Stimulated activated CD4-positive, alpha-beta T cell treated with anti-CD3 and anti-CD28 coated beads, TNF-alpha, amount 100 ng/mL, for 4 hours (primary cell): ENCODE data around the gene SYNE2.
"Not testable (repeated sequence)": the region's sequence is repeated elsewhere in the genome, so short reads cannot be mapped to it uniquely, and the experiment has no call there.

Experiments used
- DNase-seq, 3 experiments: peaks; one replicate each; pipeline ENCODE4 v3.0.0-alpha.2; 2020; ENCODE audit warnings: low read depth in 3 of 3

The SYNE2 gene

GRCh38 chr14:64193821-64194220, 341.0 kb downstream of the SYNE2 start:
- DNase-seq: no peak

- DNase-seq: no peak
Observed at GRCh38 chr14:64194404-64194803, 341.6 kb downstream of the SYNE2 start.

DNA sequence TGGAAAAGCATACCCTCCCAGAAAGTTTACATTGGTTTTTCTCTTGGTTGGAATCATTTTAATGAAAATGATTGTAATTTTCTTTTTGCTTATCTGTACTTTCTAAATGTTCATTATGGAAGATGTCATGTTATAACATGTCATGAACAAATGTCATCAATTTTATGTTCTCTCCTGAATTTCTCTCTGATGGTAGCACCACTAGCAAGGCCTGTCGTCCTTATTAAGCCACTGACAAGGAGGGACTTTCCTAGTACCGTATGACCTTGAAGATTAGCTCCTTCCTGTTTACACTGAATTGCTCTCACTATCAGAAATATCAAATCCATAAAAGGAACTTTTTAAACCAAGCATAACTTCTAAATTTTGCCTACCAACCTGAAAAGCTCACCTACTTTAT, 342.4 kb downstream of the SYNE2 start:
- no peak for DNase-seq

DNA sequence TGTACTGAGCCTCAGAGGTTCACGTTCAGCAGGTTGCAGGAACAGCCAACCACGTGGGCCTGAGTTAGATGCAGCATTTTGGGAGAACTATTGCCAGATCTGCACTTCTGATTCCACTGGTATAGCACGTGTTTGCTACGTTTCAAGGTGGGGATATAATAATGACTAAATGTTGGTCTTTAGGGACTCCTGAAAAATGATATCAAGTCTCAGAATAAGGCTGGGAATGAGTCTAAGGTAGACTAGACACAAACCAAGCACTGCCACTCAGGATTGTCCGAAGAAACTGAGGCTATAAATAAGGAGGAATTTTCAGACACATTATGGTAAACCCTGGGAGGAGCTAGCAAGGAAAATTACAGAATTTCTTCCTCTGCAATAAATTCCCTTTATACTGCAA, 343.3 kb downstream of the SYNE2 start:
- DNase-seq: no peak

DNA sequence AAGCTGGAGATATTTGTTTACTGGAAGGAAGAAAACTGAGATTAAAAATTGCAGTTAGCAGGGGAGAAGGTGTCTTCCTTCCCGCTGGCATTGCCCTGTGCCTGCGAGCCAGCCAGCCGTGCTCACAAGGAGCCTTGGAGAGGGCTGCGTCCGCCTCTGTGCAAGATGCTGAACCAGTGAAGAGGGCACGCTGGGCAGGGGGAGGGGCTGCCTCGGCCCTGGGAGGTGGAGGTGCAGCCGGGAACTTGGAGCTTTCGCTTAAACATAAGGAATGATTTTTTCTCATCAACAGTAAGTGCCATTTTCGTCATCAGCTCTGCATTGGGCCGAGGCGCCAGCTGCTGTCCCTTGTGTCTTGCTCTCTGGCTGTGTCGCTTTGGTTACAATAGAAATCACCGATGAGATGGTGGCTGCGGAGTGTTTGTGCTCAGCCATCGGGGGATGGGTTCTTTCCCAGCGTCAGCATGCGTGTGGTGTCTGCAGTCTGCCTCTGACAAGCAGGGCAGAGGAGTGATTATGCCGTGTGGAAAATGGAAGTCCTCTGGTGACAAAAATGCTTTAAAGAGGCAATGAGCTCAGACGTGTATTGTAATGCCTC, 344.1 kb downstream of the SYNE2 start:
- DNase-seq: no peak

DNA sequence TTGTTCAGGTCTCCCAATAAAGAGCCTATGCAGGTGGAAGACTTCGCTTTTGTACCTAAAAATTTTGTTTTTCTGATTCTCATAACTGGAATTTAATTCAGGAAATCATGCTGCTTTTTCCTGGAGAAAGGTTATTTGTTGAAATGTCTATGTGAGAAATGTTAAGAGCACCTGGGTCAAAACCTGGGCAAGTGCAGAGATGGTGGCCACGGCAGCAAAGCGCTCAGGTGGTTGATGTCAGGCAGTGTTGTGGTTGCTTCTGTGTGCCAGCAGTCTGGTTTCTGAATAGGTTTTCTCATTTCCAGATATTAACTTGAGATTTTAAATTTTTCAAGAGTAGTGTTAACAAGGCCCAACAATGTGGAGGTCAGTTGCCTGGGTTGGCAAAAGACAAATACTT, 345.2 kb downstream of the SYNE2 start:
- no peak for DNase-seq

DNA sequence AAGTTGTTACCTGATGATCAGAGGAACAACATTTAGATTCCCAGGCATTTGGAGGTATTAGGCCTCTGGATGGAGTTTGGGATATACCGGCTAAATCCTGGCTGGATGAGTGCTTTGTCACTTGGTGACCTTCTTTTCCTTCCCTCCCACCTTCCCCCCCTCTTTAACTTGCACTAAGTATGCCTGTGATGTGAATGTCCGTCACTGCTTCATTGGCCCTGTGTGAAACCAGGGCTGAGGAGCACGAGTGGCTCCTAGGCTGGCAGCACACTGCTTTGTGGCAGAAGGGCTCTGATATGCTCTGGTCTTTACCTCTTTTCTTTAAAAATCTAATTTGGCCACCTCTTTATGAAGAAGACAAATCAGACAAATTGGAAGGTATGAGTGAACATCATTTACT, 345.7 kb downstream of the SYNE2 start:
- no peak for DNase-seq

DNA sequence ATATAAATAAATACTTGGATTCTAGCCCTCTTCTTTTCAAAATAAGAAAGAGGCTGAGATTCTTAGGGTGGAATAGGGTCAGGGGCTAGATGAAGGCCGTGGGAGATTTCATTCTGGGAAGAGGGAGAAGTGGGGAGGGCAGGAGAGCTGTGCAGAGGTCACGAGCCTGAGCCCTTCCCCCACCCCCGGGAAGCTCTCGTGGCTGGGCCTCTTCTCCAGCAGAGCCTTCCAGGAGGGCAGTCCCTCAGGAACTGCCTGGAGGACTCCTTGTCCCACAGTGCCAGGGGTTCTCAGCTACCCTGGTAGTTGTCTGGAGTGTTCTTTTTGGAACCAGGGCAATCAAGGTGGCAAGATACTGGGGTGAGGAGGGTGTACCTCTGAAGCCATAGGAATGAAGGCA, 347.4 kb downstream of the SYNE2 start:
- DNase-seq: no peak

DNA sequence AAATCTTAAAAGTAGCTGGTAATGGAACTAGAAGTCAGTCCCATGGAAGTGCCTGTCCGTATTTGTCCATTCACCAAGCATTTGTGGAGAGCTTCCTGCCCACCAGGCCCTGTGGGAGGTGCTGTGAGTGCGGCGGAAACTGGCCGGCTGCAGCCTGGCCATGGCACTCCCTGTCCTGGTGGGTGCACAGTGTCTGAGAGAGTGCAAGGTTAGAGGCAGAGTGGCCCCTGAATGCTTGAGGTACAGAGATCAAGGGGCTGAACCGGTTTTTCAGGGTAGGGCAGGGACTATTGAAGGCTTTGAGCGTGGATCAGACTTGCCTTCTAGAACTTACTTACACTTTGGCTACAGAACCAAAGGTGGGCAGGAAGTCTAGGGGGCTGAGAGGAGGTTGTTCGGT, 348.5 kb downstream of the SYNE2 start:
- DNase-seq: no peak

GRCh38 chr14:64201921-64202545, 349.2 kb downstream of the SYNE2 start:
- no peak for DNase-seq

DNA sequence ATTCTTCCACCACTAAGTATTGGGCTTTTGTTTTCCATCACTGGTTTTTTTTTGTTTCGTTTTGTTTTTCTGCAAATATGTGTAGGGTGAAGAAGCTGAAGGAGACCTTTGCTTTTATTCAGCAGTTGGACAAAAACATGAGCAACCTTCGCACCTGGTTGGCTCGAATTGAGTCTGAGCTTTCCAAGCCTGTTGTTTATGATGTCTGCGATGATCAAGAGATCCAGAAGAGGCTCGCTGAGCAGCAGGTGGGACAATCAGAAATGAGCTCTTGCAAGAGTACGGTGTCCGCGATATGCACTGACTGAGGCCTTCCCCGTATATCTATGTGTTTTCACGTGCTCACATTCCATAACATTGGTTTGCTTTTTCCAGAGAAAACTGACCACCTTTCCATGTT, 349.9 kb downstream of the SYNE2 start:
- no peak for DNase-seq

GRCh38 chr14:64203366-64204006, 350.7 kb downstream of the SYNE2 start:
- DNase-seq: no peak

- DNase-seq: no peak
Observed at GRCh38 chr14:64208261-64208660, 355.5 kb downstream of the SYNE2 start.

DNA sequence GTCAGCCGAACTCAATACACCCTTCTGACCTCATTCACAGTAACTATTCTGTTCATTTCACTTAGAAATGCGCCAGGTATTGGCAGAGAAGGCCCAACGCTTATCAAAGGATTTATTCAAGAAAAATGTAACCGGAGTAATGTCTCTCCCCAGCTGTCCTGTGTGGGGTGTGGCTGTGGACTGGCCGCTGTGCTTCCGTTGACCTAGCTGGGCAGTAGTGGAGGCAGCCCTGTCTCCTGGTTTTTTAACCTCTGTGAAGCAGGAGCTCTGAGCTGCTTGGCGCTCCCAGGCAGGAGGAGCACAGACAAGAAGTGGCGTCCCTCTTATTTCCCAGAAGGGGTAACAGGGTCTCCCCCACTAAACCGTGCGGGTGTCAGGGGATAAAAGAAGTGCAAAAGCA, 356.2 kb downstream of the SYNE2 start:
- no peak for DNase-seq

- no peak for DNase-seq
Observed at GRCh38 chr14:64209444-64210131, 356.8 kb downstream of the SYNE2 start.

GRCh38 chr14:64210216-64210615, 357.4 kb downstream of the SYNE2 start:
- no peak for DNase-seq

DNA sequence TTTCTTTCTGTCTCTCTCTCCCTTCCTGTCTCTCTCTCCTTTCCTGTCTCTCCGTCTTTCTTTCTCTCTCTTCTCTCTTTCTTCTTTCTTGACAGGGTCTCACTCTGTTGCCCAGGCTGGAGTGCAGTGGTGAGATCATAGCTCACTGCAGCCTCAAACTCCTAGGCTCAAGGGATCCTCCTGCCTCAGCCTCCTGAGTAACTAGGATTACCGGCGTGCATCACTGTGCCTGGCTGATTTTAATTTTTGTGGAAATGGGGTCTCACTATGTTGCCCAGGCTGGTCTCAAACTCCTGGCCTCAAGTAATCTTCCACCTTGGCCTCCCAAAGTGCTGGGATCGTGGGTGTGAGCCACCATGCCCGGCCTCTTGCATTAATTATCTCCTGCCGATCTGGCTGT, 358.1 kb downstream of the SYNE2 start:
- not testable (repeated sequence) for DNase-seq

DNA sequence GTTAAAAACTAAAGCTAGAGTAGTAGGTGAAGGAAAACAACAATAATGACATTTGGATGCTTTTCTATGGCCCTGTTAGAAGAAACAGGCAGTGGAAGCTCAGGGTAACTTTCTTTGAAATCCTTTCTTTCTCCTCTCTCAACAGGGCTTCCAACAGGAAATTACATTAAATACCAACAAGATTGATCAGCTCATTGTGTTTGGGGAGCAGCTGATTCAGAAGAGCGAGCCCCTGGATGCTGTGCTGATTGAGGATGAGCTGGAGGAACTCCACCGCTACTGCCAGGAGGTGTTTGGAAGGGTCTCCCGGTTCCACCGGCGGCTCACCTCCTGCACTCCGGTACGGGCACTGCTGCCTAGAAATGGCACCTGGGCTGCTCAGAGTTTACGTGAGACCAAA, 359.9 kb downstream of the SYNE2 start:
- no peak for DNase-seq

GRCh38 chr14:64213086-64213485, 360.3 kb downstream of the SYNE2 start:
- no peak for DNase-seq

- no peak for DNase-seq
Observed at GRCh38 chr14:64213853-64214570, 361.2 kb downstream of the SYNE2 start.

DNA sequence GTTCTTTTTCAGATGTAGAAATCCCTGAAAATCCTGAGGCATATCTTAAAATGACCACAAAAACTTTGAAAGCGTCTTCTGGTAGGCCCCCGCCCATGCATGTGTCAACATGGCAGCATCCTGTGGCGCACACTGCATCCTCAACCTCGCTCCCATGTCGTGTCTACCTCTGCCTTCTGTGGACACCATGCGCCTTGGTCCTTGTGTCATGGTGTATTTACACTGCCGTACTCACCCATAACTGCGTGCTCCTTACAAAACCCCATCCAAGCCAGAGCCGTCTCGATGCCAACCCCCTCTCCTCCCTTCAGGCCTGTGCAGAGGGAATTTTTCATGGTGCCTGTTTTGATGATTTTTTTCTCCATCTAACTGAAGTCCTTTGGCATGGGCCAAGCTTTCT, 362.5 kb downstream of the SYNE2 start:
- no peak for DNase-seq

- DNase-seq: no peak
Observed at GRCh38 chr14:64215978-64216377, 363.2 kb downstream of the SYNE2 start.
